PC-9 (cell line): ENCODE measurements around the gene CCNE1.

Source experiments
- EZH2 ChIP-seq: fragments of 200-600 bp; sonication (generic); IDR thresholded peaks from 2 replicates; pipeline ENCODE4 v1.8.0; 2017; ENCODE audit warnings: antibody characterized with exemption, low read depth
- TF ChIP-seq, protein P1 (sequence below): fragments of 200-600 bp; sonication (generic); conservative IDR thresholded peaks from 2 replicates; pipeline ENCODE4 v1.6.1; 2017; ENCODE audit warnings: mixed run types, antibody characterized with exemption, mild to moderate bottlenecking, moderate library complexity

DNA sequence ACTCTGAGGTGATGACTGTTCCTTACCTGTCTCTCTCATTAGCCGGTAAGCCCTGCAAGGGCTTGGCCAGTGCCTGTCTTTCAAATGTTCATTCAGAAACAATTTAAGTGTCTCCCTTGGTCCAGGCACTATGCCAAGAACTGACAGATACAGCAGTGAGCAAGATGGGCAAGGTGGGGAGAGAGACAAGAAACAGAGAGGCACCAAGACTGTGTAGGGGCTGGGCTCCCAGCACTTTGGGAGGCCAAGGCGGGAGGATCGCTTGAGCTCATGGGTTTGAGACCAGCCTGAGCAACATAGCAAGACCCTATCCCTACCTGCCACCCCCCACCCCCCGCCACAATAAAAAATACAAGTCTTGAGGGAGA lies 1.3 kb upstream of the CCNE1 start:
- TF ChIP-seq, protein P1, sequence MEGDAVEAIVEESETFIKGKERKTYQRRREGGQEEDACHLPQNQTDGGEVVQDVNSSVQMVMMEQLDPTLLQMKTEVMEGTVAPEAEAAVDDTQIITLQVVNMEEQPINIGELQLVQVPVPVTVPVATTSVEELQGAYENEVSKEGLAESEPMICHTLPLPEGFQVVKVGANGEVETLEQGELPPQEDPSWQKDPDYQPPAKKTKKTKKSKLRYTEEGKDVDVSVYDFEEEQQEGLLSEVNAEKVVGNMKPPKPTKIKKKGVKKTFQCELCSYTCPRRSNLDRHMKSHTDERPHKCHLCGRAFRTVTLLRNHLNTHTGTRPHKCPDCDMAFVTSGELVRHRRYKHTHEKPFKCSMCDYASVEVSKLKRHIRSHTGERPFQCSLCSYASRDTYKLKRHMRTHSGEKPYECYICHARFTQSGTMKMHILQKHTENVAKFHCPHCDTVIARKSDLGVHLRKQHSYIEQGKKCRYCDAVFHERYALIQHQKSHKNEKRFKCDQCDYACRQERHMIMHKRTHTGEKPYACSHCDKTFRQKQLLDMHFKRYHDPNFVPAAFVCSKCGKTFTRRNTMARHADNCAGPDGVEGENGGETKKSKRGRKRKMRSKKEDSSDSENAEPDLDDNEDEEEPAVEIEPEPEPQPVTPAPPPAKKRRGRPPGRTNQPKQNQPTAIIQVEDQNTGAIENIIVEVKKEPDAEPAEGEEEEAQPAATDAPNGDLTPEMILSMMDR, result no peak
- no peak for TF ChIP-seq EZH2
